WTC11 (cell line): Measurements from ENCODE around the gene KYNU.

Experiments
- ATF1 ChIP-seq: sonication (generic); formaldehyde crosslinking; IDR thresholded peaks from 2 replicates; pipeline ENCODE4 v1.8.1; 2023; ENCODE audit warnings: mild to moderate bottlenecking, moderate library complexity, missing genetic modification reagents
- JUN ChIP-seq: sonication (generic); formaldehyde crosslinking; IDR thresholded peaks from 2 replicates; pipeline ENCODE4 v1.8.0; 2023; ENCODE audit warnings: mild to moderate bottlenecking, missing genetic modification reagents
- SMAD3 ChIP-seq: sonication (generic); formaldehyde crosslinking; IDR thresholded peaks from 2 replicates; pipeline ENCODE4 v1.8.0; 2022; ENCODE audit warnings: missing genetic modification reagents, mild to moderate bottlenecking, borderline replicate concordance
- SMAD4 ChIP-seq: sonication (generic); formaldehyde crosslinking; IDR thresholded peaks from 2 replicates; pipeline ENCODE4 v1.8.0; 2022; ENCODE audit warnings: mild to moderate bottlenecking, missing genetic modification reagents
- SP1 ChIP-seq: sonication (generic); formaldehyde crosslinking; conservative IDR thresholded peaks from 2 replicates; pipeline ENCODE4 v1.8.1; 2022; ENCODE audit warnings: missing genetic modification reagents
- TF ChIP-seq, protein P1 (sequence below): fragments of 200-600 bp; IDR thresholded peaks from 2 replicates; pipeline ENCODE4 v1.8.0; 2022; ENCODE audit warnings: antibody characterized with exemption
- TF ChIP-seq, protein P2 (sequence below): sonication (generic); formaldehyde crosslinking; IDR thresholded peaks from 2 replicates; pipeline ENCODE4 v1.8.0; 2023; ENCODE audit warnings: mild to moderate bottlenecking, missing genetic modification reagents
- TF ChIP-seq, protein P3 (sequence below): sonication (generic); formaldehyde crosslinking; IDR thresholded peaks from 2 replicates; pipeline ENCODE4 v1.8.0; 2022; ENCODE audit warnings: mild to moderate bottlenecking, missing genetic modification reagents
- TF ChIP-seq, protein P4 (sequence below): sonication (generic); formaldehyde crosslinking; IDR thresholded peaks from 2 replicates; pipeline ENCODE4 v1.8.0; 2022; ENCODE audit warnings: mild to moderate bottlenecking, missing genetic modification reagents
- TF ChIP-seq, protein P5 (sequence below): sonication (generic); formaldehyde crosslinking; IDR thresholded peaks from 2 replicates; pipeline ENCODE4 v1.8.1; 2022; ENCODE audit warnings: low read depth, missing genetic modification reagents, borderline replicate concordance
- TF ChIP-seq, protein P6 (sequence below): sonication (generic); formaldehyde crosslinking; IDR thresholded peaks from 2 replicates; pipeline ENCODE4 v1.8.0; 2022; ENCODE audit warnings: mild to moderate bottlenecking, missing genetic modification reagents
- TF ChIP-seq, protein P7 (sequence below): fragments of 250-450 bp; sonication (Bioruptor Pico); IDR thresholded peaks from 2 replicates; pipeline ENCODE4 v1.9.0; 2021; ENCODE audit warnings: moderate library complexity, mild to moderate bottlenecking, inconsistent platforms, borderline replicate concordance
- TF ChIP-seq, protein P8 (sequence below): sonication (generic); formaldehyde crosslinking; IDR thresholded peaks from 2 replicates; pipeline ENCODE4 v1.8.1; 2022; ENCODE audit warnings: missing genetic modification reagents, borderline replicate concordance
- TF ChIP-seq, protein P9 (sequence below): sonication (generic); formaldehyde crosslinking; IDR thresholded peaks from 2 replicates; pipeline ENCODE4 v1.8.1; 2023; ENCODE audit warnings: mild to moderate bottlenecking, missing genetic modification reagents, borderline replicate concordance

DNA sequence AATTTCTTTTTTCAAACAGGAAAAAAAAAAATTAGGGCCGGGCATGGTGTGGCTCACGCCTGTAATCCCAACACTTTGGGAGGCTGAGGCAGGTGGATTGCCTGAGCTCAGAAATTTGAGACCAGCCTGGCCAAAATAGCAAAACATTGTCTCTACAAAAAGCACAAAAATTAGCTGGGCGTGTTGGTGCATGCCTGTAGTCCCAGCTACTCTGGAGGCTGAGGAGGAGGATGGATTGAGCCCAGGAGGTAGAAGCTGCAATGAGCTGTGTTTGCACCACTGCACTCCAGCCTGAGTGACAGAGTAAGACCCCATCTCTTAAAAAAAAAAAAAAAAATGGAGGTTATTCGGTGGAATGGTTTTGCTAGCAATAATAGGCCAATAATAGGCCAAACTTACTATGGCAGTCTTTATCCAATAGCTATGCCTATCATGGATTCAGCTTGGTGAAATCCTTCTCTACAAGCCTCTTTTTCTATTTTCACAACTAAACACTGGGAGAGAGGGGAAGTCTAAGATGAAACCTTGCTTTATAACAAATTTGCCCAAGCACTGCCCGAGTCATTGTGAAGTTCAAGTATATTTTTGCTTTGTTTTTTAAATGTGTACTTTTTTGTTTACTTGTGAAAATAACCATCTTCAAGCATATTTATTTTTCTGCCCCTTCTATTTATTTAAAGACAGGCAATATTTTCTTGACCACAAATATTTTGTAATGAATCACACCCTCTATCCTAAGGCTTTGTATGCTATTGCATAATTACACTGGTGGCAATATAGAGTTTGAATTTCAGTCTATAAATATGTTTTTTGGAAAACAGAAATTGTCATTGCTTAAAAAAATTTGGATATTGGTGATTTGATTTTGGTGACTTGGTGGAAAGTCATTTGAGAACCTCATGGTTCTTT is 20.0 kb upstream of the KYNU start:
- TF ChIP-seq, protein P1, sequence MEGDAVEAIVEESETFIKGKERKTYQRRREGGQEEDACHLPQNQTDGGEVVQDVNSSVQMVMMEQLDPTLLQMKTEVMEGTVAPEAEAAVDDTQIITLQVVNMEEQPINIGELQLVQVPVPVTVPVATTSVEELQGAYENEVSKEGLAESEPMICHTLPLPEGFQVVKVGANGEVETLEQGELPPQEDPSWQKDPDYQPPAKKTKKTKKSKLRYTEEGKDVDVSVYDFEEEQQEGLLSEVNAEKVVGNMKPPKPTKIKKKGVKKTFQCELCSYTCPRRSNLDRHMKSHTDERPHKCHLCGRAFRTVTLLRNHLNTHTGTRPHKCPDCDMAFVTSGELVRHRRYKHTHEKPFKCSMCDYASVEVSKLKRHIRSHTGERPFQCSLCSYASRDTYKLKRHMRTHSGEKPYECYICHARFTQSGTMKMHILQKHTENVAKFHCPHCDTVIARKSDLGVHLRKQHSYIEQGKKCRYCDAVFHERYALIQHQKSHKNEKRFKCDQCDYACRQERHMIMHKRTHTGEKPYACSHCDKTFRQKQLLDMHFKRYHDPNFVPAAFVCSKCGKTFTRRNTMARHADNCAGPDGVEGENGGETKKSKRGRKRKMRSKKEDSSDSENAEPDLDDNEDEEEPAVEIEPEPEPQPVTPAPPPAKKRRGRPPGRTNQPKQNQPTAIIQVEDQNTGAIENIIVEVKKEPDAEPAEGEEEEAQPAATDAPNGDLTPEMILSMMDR = no peak
- TF ChIP-seq SMAD4 (CRISPR knock-in tag) (no peak), JUN (CRISPR knock-in tag) (no peak), SMAD3 (CRISPR knock-in tag) (no peak), SP1 (CRISPR knock-in tag) (no peak), ATF1 (CRISPR knock-in tag) (no peak)
- TF ChIP-seq, protein P2, sequence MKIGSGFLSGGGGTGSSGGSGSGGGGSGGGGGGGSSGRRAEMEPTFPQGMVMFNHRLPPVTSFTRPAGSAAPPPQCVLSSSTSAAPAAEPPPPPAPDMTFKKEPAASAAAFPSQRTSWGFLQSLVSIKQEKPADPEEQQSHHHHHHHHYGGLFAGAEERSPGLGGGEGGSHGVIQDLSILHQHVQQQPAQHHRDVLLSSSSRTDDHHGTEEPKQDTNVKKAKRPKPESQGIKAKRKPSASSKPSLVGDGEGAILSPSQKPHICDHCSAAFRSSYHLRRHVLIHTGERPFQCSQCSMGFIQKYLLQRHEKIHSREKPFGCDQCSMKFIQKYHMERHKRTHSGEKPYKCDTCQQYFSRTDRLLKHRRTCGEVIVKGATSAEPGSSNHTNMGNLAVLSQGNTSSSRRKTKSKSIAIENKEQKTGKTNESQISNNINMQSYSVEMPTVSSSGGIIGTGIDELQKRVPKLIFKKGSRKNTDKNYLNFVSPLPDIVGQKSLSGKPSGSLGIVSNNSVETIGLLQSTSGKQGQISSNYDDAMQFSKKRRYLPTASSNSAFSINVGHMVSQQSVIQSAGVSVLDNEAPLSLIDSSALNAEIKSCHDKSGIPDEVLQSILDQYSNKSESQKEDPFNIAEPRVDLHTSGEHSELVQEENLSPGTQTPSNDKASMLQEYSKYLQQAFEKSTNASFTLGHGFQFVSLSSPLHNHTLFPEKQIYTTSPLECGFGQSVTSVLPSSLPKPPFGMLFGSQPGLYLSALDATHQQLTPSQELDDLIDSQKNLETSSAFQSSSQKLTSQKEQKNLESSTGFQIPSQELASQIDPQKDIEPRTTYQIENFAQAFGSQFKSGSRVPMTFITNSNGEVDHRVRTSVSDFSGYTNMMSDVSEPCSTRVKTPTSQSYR (CRISPR knock-in tag) = no peak
- TF ChIP-seq, protein P3, sequence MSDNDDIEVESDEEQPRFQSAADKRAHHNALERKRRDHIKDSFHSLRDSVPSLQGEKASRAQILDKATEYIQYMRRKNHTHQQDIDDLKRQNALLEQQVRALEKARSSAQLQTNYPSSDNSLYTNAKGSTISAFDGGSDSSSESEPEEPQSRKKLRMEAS (CRISPR knock-in tag) = no peak
- TF ChIP-seq, protein P4, sequence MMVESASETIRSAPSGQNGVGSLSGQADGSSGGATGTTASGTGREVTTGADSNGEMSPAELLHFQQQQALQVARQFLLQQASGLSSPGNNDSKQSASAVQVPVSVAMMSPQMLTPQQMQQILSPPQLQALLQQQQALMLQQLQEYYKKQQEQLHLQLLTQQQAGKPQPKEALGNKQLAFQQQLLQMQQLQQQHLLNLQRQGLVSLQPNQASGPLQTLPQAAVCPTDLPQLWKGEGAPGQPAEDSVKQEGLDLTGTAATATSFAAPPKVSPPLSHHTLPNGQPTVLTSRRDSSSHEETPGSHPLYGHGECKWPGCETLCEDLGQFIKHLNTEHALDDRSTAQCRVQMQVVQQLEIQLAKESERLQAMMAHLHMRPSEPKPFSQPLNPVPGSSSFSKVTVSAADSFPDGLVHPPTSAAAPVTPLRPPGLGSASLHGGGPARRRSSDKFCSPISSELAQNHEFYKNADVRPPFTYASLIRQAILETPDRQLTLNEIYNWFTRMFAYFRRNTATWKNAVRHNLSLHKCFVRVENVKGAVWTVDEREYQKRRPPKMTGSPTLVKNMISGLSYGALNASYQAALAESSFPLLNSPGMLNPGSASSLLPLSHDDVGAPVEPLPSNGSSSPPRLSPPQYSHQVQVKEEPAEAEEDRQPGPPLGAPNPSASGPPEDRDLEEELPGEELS = no peak
- TF ChIP-seq, protein P5, sequence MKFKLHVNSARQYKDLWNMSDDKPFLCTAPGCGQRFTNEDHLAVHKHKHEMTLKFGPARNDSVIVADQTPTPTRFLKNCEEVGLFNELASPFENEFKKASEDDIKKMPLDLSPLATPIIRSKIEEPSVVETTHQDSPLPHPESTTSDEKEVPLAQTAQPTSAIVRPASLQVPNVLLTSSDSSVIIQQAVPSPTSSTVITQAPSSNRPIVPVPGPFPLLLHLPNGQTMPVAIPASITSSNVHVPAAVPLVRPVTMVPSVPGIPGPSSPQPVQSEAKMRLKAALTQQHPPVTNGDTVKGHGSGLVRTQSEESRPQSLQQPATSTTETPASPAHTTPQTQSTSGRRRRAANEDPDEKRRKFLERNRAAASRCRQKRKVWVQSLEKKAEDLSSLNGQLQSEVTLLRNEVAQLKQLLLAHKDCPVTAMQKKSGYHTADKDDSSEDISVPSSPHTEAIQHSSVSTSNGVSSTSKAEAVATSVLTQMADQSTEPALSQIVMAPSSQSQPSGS (CRISPR knock-in tag) = no peak
- TF ChIP-seq, protein P6, sequence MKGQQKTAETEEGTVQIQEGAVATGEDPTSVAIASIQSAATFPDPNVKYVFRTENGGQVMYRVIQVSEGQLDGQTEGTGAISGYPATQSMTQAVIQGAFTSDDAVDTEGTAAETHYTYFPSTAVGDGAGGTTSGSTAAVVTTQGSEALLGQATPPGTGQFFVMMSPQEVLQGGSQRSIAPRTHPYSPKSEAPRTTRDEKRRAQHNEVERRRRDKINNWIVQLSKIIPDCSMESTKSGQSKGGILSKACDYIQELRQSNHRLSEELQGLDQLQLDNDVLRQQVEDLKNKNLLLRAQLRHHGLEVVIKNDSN (CRISPR knock-in tag) = no peak
- TF ChIP-seq, protein P7, sequence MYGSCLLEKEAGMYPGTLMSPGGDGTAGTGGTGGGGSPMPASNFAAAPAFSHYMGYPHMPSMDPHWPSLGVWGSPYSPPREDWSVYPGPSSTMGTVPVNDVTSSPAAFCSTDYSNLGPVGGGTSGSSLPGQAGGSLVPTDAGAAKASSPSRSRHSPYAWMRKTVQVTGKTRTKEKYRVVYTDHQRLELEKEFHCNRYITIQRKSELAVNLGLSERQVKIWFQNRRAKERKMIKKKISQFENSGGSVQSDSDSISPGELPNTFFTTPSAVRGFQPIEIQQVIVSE (CRISPR knock-in tag) = no peak
- TF ChIP-seq, protein P8, sequence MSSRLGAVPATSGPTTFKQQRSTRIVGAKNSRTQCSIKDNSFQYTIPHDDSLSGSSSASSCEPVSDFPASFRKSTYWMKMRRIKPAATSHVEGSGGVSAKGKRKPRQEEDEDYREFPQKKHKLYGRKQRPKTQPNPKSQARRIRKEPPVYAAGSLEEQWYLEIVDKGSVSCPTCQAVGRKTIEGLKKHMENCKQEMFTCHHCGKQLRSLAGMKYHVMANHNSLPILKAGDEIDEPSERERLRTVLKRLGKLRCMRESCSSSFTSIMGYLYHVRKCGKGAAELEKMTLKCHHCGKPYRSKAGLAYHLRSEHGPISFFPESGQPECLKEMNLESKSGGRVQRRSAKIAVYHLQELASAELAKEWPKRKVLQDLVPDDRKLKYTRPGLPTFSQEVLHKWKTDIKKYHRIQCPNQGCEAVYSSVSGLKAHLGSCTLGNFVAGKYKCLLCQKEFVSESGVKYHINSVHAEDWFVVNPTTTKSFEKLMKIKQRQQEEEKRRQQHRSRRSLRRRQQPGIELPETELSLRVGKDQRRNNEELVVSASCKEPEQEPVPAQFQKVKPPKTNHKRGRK (CRISPR knock-in tag) = no peak
- TF ChIP-seq, protein P9, sequence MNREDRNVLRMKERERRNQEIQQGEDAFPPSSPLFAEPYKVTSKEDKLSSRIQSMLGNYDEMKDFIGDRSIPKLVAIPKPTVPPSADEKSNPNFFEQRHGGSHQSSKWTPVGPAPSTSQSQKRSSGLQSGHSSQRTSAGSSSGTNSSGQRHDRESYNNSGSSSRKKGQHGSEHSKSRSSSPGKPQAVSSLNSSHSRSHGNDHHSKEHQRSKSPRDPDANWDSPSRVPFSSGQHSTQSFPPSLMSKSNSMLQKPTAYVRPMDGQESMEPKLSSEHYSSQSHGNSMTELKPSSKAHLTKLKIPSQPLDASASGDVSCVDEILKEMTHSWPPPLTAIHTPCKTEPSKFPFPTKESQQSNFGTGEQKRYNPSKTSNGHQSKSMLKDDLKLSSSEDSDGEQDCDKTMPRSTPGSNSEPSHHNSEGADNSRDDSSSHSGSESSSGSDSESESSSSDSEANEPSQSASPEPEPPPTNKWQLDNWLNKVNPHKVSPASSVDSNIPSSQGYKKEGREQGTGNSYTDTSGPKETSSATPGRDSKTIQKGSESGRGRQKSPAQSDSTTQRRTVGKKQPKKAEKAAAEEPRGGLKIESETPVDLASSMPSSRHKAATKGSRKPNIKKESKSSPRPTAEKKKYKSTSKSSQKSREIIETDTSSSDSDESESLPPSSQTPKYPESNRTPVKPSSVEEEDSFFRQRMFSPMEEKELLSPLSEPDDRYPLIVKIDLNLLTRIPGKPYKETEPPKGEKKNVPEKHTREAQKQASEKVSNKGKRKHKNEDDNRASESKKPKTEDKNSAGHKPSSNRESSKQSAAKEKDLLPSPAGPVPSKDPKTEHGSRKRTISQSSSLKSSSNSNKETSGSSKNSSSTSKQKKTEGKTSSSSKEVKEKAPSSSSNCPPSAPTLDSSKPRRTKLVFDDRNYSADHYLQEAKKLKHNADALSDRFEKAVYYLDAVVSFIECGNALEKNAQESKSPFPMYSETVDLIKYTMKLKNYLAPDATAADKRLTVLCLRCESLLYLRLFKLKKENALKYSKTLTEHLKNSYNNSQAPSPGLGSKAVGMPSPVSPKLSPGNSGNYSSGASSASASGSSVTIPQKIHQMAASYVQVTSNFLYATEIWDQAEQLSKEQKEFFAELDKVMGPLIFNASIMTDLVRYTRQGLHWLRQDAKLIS = no peak
